DMS153 (cell line): ENCODE data around the gene SPOCD1.
A peak's percentile ranks its signal among the peaks of the same experiment; 100 is the strongest.

Experiments
- DNase-seq: peaks from one replicate; lab custom pipeline; 2025; lab: John Stamatoyannopoulos, UW

The SPOCD1 gene

DNA sequence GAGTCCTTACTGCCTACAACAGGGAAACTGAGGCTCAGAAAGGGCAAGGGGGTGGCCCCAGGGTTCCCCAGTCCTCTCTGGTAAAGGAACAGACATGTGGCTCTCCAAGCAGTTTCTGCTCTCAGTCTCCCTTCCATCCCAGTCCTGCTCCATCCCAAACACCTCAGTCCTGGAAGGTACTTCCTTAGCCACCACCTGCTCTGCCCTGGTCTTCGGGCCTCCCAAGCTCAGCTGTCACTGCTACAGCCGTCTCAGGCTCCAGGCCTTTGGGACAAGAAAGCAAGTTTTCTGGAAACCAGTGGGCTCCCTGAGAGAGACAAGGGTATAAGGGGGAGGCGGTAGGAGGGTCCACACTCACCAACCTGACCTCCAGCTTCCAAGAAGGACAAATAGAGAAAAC is 28.6 kb downstream of the SPOCD1 start:
- DNase-seq, result no peak

DNA sequence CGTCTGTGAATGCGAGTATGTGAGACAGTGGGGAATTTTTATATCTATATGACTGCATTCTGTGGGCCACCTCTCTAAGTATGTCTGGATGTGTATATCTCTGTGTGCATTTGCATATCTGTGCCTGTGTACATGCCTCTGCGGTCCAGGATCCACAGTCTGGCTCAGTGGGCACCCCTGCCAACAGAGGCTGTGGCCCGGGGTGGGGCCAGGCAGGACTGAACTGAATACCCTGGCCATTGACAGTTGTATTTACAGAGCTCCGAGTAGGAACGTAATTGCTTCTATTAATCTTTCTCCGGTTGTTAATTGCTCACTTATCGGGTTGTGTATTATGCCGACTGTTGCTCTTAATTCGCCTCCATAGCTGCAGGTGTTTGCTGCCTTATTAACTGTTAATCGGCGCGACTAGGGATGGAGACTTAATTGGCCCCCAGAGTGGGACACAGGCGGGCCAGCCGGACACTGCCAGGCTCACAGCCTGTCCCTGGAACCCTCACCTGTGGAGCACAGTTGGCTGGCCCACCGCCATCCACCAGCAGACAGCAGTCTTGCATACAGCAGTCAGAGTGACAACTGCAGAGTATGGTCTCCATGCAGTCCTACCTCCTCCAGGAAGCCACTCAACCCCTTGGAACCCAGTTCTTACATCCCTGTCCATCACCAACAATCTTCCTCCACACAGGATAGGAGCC is 29.3 kb downstream of the SPOCD1 start:
- DNase-seq, result peak; percentile 67

DNA sequence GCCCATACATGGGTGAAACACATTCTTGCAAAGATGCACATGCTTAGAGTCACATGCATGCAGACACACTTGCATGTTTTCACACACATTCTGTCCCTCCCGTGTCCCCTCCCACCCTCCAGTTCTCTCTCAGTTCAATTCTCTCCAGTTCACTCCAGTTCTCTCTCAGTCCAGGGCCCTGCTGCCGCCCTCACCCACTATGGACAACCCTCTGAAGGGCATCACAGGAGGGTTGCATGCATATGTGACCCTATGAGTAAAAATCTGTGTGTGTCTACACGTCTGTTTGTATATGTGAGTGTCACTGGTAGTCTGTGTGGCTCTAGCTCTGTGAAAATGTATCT is 29.9 kb downstream of the SPOCD1 start:
- DNase-seq, result no peak

DNA sequence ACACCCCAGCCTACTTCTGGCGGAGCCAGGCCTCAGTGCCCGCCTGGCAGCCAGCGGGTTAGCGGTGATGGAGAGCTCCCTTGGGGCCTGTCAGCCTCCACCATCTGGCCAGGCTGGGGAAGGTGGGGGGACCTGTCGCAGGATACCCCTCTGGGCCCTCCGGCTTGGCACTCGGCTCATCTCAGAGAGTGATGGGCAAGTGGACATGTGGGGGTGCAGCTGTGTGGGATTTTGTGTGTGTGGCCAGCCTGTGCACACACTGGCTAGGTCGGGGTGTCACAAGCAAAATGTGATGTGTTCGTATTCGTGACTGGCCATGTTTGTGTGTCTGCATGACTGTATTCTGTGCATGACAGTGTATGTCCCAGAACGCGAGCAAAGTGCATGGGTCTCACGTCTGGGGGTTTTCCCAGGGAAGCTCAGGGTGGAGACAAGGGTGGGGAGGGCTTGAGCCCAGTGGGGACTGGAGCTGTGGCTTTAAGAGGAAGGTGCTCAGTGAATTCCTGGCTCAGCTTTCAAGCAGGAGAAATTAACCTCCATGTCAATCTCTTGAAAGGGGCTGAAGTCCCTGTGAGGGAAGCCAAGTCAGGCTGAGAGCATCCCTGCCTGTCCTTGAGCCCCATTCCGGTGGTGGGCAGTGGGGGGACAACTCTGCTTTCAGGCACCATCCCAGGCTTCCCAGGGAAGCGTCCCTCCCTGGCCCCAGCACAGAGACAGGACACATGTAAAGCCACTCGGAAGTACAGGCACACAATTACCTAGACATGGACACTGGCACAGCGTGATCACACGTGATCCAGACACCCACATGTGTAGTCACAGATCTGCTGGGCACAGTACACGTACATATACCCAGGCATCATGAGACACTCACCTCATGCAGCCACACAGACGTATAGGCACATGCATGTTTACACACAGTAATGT is 30.5 kb downstream of the SPOCD1 start:
- peak; percentile 81 for DNase-seq

DNA sequence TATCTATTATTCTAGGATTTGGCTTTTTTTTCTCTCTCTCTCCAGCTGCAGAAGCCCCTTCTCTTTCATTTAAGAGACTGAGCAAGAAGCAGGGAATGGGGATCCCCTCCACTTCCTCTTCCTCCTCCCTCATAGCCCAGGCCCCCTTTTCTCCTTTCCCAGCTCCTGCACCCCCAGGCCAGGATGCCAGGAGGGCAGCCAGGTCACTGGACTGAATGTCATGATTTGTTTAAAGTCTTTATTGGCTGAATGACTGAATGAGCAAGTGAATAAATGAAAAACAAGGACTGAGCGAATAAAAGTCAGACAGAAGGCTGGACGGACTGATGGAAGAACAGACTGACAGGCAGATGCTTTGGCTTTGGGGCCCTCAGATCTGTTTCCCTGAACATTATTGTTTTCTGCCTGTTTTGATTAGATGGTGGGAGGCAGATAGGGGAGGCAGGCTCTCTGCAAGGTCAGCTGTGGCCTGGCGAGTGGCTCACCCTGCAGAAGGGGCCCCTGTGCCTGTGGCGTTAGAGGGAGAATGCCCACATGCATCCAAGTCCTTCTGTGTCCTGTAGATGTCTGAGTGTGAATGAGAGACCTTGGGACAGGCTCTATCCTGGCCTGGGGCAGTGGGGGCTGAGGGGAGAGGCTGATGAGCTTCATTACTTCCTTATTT is 31.3 kb downstream of the SPOCD1 start:
- DNase-seq, result no peak

DNA sequence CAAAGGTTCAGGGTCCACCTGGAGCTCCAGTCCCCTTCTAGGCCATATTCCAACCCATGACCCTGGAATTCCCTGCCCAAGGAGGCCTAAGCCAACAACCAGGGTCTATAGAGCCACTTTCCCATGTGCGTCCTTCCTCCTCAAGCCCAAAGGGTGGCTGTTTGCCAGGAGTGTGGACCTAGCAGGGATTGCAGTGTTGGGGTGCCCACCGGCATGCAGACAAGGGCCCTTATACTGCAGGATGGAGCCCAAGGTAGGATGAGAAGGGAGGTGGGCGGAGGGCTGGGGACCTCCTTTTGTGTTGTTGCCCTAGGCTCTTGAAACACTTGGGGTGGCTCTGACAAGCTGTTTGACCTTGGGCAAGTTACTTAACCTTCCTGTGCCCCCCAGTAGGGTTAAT is 32.0 kb downstream of the SPOCD1 start:
- DNase-seq, result no peak

DNA sequence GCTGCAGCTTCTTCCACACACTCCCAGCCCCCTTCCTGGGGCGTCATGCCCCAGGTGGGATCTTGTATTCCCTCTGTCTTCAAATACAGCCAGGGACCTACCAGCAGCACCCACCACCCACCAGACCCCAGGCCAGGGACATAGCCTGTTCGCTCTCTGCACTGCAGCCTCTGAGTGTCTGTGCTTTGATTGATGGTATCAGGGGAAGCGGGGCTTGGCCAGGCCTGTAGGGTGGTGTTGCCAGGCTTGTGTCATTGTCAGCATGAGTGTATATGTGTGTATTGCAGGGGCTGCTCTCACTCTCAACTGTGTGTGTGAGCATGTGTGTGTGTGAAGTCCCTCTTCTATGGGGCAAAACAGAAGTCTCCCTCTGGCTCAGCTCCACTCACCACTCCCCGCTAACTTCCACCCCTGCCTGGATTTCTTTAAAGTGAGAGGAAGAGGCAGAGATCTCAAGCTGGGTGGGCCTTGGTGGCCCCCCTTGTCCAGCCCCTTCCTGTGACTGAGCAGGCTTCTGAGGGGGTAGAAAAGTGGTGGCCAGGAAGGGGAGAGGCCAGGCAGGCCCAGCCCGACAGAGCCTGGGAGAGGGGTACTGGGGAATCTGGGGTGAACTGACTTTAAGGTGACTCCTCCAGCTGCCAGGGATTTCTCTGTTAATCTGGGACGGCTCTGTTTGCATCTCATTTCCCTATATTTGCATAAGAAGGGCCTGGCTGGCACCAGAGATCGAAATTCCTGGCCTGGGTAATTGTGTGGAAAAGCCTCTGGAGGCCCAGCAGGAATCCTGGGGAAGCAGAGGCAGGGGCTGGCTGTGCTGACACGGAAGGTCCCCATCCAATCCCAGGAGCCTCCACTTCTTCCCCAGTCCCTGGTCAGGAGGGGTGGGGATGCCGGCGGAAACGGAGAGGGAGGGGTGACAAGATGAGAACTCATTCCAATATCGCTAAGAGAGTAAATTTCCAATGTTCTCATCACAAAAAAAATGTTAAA is 33.1 kb downstream of the SPOCD1 start:
- no peak for DNase-seq

DNA sequence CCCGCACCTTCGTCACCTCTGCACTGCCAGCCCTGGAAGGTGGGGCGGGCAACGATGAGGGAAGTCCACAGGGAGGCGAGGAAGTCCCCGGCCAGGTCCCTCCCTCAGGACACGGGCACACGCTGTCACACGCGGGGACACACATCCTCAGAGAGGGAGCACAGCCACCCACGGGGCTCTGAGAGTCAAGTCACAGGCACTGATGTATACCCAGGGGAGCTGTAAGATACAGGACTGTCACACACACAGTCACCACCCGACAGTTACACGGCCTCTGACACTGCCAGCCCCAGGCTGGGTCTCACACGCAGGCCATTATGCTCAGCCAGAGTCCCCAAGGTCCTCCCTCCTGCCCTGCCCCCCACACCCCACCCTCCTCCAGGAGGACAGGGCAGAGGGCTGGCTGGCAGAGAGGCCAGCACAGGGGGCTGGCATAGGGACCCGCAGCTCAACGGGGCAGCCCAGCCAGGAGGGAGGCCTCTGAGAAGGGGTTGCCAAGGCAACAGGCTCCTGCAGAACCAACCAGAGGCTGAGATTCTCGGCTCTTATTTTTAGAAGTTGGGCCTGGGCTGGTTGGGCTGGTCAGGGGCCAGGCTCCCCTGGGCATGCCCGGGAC is 34.0 kb downstream of the SPOCD1 start:
- DNase-seq, result no peak

DNA sequence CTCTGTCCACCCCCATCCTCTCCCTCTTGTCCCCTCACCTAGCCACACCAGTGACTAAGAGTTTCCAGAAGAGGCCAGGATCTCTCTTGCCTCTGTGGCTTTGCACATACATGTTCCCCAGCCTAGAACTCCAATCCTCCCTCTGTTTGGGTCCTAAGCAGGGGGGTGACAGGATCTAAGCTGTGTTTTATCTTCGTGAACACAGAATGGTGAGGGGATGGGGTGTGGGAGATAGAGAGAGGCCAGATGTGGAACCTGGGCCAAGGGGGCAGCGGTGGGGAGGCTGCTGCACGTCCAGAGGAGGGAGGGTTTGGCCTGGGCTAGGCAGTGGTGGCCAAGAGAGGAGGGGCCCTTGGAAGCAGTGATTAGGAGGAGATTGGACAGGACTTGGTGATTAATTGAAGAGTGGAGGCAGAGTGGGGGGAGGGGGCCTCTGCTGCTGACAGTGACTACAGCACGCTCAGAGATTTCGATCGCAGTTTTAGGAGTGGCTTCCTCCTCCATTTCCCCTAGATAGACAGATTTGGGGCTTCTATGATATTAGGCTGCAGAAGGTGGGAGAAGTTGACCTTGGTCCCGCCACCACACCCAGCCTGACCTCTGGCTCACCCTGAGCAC is 34.6 kb downstream of the SPOCD1 start:
- no peak for DNase-seq

DNA sequence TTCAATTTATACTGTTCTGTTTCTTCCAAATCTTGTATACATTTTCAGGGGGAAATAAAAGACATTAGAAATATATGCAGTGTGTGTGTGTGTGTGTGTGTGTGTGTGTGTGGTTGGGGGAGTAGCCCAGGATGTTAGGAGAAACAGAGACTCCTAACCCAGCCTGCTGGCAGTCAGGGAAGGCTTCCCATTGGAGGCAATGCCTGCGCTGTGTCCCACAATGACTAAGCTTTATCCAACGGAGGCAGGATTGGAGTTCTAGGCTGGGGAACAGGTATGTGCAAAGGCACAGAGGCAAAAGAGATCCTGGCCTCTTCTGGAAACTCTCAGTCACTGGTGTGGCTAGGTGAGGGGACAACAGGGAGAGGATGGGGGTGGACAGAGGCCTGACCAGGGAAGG is 35.2 kb downstream of the SPOCD1 start:
- no peak for DNase-seq

DNA sequence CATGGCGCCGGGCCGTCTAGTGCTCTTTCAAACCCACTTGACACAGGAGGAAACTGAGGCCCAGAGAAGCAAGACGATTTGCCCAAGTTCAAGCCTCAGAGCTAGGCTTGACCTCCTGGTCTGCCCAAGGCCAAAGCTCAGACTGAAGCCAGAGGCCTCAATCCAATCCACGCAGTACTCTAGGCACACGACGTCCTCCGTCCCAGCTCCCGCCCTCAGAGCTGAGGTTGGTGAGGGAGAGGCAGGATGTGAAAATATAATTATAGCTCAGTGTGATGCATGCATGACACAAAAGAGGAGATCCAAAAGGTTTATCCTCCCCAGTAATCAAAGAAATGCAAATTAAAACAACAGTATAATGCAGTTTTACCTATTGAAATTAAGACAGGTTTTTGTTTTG is 36.1 kb downstream of the SPOCD1 start:
- DNase-seq, result no peak

DNA sequence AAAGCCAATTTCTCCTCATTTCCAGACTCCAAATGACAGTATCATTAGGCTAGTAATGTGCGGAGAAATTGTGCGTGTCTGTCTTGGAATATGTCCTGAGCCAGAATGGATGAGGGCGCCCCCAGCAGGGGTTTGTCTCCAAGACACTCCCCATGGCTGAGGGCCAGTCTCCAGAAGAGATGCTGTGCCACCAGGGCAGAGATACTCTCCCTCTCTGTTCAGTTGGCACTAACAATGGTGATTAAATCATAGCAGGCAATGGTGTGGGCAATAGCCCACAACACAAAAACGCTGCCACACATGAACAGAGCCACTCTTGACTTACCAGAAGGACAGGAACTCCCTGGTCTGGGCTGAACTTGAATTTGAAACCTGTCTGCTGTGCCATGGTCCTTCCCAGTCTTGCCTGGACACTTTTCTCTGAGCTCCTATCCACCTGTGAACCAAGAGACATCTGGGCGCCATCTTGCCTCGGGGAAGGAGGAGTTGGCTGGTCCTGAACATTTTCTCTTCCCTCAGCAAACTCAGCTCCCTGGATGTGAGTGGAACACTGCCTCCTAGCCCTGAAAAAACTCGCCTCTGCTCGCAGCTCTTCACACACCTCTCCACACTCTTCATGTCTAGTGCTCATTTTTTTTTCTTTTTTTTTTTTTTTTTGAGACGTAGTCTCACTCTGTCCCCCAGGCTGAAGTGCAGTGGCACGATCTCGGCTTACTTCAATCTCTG is 36.9 kb downstream of the SPOCD1 start:
- no peak for DNase-seq

DNA sequence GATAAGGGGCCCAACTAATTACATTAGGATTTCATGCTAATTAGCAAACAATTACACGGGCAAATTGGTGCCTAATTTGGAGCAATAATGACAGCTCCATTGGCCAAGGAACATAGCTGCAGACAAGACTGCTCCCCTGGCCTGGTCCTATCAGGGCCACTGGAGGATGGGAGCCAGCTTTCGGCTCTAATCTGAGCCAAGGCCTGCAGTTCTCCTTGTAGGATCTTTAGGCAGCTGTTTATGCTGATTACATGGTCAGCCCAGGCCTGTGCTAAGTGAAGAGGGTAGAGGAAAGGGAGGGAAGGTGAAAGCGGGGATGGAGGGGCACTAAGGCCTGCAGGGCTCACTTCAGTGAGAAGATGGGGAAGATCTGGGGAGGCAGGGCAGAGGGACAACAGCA is 39.3 kb downstream of the SPOCD1 start:
- no peak for DNase-seq

DNA sequence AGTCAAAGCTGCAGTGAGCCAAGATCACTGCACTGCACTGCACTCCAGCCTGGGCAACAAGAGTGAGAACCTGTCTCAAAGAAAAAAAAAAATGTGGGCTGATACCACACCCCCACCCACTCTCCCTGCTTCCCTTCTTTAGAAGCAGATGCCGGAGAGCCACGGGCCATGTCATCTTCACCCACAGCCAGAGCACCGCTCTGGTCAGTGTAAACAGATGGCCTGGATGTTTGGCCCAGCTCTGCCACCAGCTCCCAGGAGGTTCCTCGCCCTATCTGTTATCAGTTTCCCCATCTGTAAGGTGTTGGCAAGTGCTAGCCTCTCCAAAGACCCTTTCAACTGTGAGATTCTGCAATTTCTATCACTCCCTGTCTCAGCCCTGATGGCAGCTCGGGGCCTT is 39.8 kb downstream of the SPOCD1 start:
- no peak for DNase-seq

DNA sequence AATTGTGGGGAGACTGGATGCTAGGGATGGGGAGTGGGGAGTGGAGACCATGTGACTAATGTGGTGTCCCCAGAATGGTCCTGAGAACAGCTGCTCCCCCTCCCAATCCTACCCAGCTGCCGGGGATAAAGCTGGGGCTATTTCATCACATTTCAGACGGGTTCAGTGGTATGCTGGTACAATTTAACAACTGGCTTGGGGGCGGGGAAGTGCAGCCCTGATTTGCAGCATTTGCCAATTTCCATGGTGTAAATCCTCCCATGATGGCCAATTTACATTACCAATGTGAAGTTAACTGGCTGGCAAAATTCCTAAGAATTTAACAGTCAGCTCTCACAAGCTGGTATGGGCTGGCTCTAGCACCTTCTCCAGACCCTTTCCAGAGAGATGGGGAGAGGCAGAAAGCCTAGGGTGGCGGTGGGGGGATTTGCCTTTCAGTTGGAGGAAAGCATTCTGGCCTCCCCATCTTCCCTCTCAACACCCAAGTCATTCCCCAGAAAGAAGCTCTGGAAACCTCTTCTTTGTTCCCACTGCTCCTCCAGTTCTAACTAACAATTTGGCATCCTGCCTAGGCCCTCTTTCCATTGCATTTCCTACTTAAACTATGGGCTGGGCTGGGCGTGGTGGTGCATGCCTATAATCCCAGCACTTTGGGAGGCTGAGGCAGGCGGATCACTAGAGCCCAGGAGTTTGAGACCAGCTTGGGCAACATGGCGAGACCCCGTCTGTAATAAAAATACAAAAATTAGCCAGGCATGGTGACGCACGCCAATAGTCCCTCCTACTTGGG is 40.4 kb downstream of the SPOCD1 start:
- DNase-seq, result no peak

DNA sequence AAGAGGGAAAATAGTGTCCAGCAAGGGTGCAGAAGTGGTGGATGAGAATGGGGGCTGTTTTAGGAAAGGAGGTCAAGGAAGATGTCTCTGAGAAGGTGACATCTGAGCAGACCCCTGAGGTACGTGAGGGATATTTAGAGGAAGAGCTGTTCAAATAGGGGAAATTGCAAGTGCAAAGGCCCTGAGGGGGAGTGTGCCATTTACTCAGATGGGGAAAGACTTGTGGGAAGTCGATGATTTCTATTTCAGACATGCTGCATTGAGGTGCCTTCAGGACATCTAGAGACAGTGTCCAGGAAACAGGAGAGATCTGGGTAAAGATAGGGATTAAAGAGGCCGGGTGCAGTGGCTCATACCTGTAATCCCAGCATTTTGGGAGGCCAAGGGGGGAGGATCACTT is 41.3 kb downstream of the SPOCD1 start:
- no peak for DNase-seq

DNA sequence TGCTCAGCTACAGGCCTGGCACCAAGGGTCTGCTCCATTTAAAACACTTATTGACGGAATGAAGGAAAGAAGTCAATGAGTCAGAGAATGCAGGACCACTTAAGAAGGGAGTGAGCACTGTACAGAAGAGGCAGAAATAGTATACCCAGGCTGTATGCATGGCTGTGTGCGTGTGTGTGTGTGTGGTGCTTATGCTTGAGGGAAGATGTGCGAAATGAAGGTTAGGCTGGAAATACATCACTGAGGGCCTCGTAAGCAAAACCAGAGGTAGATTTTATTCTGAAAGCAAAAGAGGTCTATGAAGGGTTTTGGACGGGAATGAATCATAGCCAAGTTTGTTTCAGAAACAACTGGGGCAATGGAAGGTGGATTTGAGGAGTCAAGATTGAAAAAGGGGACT is 42.0 kb downstream of the SPOCD1 start:
- no peak for DNase-seq

DNA sequence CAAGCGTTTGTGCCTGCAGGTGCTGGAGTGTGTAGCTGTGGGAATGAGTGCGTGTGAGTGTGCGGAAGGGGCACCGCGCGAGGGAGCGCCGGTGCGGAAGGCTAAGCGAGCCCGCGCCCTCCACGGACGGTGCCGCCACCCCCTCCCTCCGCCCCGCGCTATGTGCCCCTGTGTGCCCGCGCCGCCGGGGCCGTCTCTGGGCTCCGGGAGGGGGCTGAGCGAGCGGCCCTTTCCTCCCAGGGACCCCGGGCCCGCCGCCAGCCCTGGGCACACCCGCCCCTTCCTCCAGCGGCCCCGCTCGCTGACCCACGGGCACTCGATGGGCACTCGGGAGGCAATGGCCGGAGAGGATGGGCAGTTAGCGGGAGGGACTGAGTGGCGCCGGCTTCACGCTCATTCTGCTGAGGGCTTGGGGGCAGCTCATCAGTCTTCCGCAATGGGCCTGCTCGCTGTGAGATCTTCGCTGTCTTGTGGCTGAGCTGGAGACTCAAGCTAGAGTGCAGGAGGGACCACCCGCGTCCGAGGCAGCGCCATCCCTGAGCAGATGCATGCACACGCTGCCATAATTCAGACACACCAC is 43.1 kb downstream of the SPOCD1 start:
- no peak for DNase-seq
